Measurements from ENCODE around the gene ZNF30. TPM values are rescaled to one million over a fixed set of nuclear protein-coding genes. Genes with fewer than 3 reads are reported as not detected.
"Not testable (repeated sequence)": the region's sequence is repeated elsewhere in the genome, so short reads cannot be mapped to it uniquely, and the experiment has no call there.

Gene ZNF30
- total RNA-seq, 1 donor from 2014 or later, result 10.3 TPM

DNA sequence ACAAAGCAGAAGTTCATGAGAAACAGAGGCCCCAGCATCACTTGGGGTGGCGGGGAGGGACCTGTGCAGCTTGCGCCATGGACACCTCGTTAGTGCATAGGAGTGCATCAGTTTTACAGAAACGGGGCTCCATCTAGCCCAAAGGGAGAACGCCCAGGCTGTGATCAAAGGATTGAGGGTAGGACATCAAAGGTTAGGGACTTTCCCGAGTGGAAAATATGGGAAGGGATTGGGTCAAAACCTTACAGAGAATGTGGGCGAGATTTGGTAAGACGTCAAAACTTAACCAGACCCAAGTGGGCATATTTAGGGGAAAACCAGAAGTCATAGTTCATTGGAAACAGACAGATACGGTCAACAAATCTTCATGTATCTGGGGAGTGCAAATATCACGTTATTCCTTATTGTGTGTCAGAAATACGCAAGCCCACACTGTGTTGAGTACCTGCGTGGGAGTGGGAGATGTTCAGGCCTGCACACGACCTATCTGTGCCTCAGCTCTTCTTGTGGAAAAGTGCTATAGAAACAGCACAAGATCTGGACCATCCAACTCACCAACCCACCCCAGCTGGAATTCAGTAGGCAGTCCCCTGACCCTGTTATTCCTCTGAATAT lies 64.0 kb downstream of the ZNF30 start:
- Histone ChIP-seq H3K4me2 (no peak overlapping the region), H2AFZ (replicated peaks) (no peak overlapping the region), H3K9me3 (ENCODE audit: low read depth) (no peaks in the 10 kb centered on the region), H3F3A (ENCODE audit: low read depth) (no peaks in the 10 kb centered on the region), H4K20me1 (ENCODE audit: low read depth) (no peaks in the 10 kb centered on the region), H3K27me3 (no peaks in the 10 kb centered on the region), H3K79me2 (ENCODE audit: low read depth) (no peaks in the 10 kb centered on the region), H3K9ac (no peak overlapping the region), H3K4me3 (no peak overlapping the region), H3K27ac (no peak overlapping the region), H3K4me1 (peaks cover 2% of the 10 kb centered on the region), H3K36me3 (no peaks in the 10 kb centered on the region)
- Mint-ChIP-seq H3K36me3 (no peaks in the 10 kb centered on the region), H3K27me3 (ENCODE audit: insufficient read depth, low read depth) (peaks cover 4% of the 10 kb centered on the region), H3K9me3 (peaks cover 8% of the 10 kb centered on the region), H3K4me1 (no peaks in the 10 kb centered on the region), H3K27ac (no peak overlapping the region), H3K4me3 (no peak overlapping the region)
- TF ChIP-seq EZH2phosphoT487 (IDR thresholded peaks at IDR 0.05), result no peak
- DNase-seq (ENCODE audit: low spot score), result no peak

GRCh38 chr19:34991542-34992333 lies 65.0 kb downstream of the ZNF30 start:
- DNase-seq (ENCODE audit: low spot score), result no peak
- Histone ChIP-seq H3K36me3 (no peaks in the 10 kb centered on the region), H3F3A (ENCODE audit: low read depth) (no peaks in the 10 kb centered on the region), H3K9ac (no peak overlapping the region), H3K27me3 (no peaks in the 10 kb centered on the region), H4K20me1 (ENCODE audit: low read depth) (no peaks in the 10 kb centered on the region), H3K4me3 (no peak overlapping the region), H3K4me2 (no peak overlapping the region), H3K4me1 (no peaks in the 10 kb centered on the region), H3K9me3 (ENCODE audit: low read depth) (no peaks in the 10 kb centered on the region), H3K27ac (no peak overlapping the region), H3K79me2 (ENCODE audit: low read depth) (no peaks in the 10 kb centered on the region), H2AFZ (replicated peaks) (no peak overlapping the region)
- Mint-ChIP-seq H3K4me1 (no peaks in the 10 kb centered on the region), H3K9me3 (peaks cover 9% of the 10 kb centered on the region), H3K27me3 (ENCODE audit: insufficient read depth, low read depth) (peaks cover 7% of the 10 kb centered on the region), H3K4me3 (no peak overlapping the region), H3K36me3 (no peaks in the 10 kb centered on the region), H3K27ac (no peak overlapping the region)
- TF ChIP-seq, protein P1, sequence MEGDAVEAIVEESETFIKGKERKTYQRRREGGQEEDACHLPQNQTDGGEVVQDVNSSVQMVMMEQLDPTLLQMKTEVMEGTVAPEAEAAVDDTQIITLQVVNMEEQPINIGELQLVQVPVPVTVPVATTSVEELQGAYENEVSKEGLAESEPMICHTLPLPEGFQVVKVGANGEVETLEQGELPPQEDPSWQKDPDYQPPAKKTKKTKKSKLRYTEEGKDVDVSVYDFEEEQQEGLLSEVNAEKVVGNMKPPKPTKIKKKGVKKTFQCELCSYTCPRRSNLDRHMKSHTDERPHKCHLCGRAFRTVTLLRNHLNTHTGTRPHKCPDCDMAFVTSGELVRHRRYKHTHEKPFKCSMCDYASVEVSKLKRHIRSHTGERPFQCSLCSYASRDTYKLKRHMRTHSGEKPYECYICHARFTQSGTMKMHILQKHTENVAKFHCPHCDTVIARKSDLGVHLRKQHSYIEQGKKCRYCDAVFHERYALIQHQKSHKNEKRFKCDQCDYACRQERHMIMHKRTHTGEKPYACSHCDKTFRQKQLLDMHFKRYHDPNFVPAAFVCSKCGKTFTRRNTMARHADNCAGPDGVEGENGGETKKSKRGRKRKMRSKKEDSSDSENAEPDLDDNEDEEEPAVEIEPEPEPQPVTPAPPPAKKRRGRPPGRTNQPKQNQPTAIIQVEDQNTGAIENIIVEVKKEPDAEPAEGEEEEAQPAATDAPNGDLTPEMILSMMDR (IDR thresholded peaks at IDR 0.05), result no peak
- no peak for TF ChIP-seq EZH2phosphoT487 (IDR thresholded peaks at IDR 0.05)
- TF ChIP-seq EZH2 (IDR thresholded peaks at IDR 0.05), result no peak

DNA sequence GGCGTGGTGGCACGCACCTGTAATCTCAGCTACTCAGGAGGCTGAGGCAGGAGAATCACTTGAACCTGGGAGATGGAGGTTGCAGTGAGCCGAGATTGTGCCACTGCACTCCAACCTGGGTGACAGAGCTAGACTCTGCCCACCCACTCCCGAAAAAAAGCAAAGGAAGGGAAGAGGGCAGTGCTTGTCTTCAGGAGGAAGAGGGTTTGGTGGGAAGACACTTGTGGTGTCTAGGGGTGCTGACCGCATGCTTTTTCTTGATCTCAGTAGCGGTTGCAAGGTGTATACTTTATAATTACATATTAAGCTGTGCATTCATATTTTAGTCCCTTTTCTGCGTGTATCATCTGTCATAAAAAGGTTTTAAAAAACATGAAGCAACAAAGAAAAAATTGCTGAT lies 65.9 kb downstream of the ZNF30 start:
- H3K36me3 ChIP-seq; H3K9me3 Mint-ChIP-seq; H3K4me3 Mint-ChIP-seq; H4K20me1 ChIP-seq (ENCODE audit: low read depth); H3K9me3 ChIP-seq (ENCODE audit: low read depth); H3K9ac ChIP-seq; H3K4me1 ChIP-seq; H3K36me3 Mint-ChIP-seq; H3K27me3 ChIP-seq; H3K4me2 ChIP-seq; H3K27me3 Mint-ChIP-seq (ENCODE audit: insufficient read depth, low read depth); H2AFZ ChIP-seq (replicated peaks); H3K27ac Mint-ChIP-seq; DNase-seq (ENCODE audit: low spot score); H3K4me3 ChIP-seq; H3K4me1 Mint-ChIP-seq; H3K27ac ChIP-seq; H3F3A ChIP-seq (ENCODE audit: low read depth); H3K79me2 ChIP-seq (ENCODE audit: low read depth): not testable (repeated sequence)

GRCh38 chr19:34994286-34994642 lies 67.6 kb downstream of the ZNF30 start:
- H4K20me1 ChIP-seq (ENCODE audit: low read depth), result no peaks in the 10 kb centered on the region
- Mint-ChIP-seq H3K27ac (no peak overlapping the region), H3K9me3 (peaks cover 9% of the 10 kb centered on the region), H3K4me3 (peak overlapping the region; percentile 6), H3K36me3 (no peaks in the 10 kb centered on the region), H3K4me1 (peaks cover 12% of the 10 kb centered on the region), H3K27me3 (ENCODE audit: insufficient read depth, low read depth) (peaks cover 7% of the 10 kb centered on the region)
- no peak overlapping the region for H3K9ac ChIP-seq
- DNase-seq (ENCODE audit: low spot score), result no peak
- no peak for TF ChIP-seq EZH2 (IDR thresholded peaks at IDR 0.05)
- no peak for TF ChIP-seq EZH2phosphoT487 (IDR thresholded peaks at IDR 0.05)
- TF ChIP-seq, protein P1 (IDR thresholded peaks at IDR 0.05), result no peak
- no peak overlapping the region for H3K4me3 ChIP-seq
- H3K36me3 ChIP-seq, result no peaks in the 10 kb centered on the region
- H3F3A ChIP-seq (ENCODE audit: low read depth), result peaks cover 5% of the 10 kb centered on the region
- no peak overlapping the region for H3K4me2 ChIP-seq
- no peak overlapping the region for H3K27ac ChIP-seq
- no peaks in the 10 kb centered on the region for H3K79me2 ChIP-seq (ENCODE audit: low read depth)
- no peaks in the 10 kb centered on the region for H3K27me3 ChIP-seq
- no peaks in the 10 kb centered on the region for H3K9me3 ChIP-seq (ENCODE audit: low read depth)
- no peak overlapping the region for H2AFZ ChIP-seq (replicated peaks)
- H3K4me1 ChIP-seq, result peaks cover 6% of the 10 kb centered on the region

Other genes starting within 250 kb of the ZNF30 start
- gene SCGB2B2, start 249.7 kb upstream of the ZNF30 start, total RNA-seq (ENCODE audit: low replicate concordance), result 0.03 TPM in 1 of 2 replicates, not detected in the other
- 50.9 and 74.5 TPM in 2 replicates for gene ZNF302, start 249.2 kb upstream of the ZNF30 start, total RNA-seq (ENCODE audit: low replicate concordance)
- gene ZNF181, start 192.7 kb upstream of the ZNF30 start, total RNA-seq (ENCODE audit: low replicate concordance), result 20.2 and 21.7 TPM in 2 replicates
- 7.6 and 12.7 TPM in 2 replicates for gene ZNF599, start 153.7 kb upstream of the ZNF30 start, total RNA-seq (ENCODE audit: low replicate concordance)
- 7.0 and 8.7 TPM in 2 replicates for gene ZNF792, start 37.3 kb downstream of the ZNF30 start, total RNA-seq (ENCODE audit: low replicate concordance)
- gene GRAMD1A, start 73.4 kb downstream of the ZNF30 start, total RNA-seq (ENCODE audit: low replicate concordance), result 27.2 and 51.0 TPM in 2 replicates
- 2.2 and 3.9 TPM in 2 replicates for gene SCN1B, start 103.6 kb downstream of the ZNF30 start, total RNA-seq (ENCODE audit: low replicate concordance)
- gene HPN, start 114.8 kb downstream of the ZNF30 start, total RNA-seq (ENCODE audit: low replicate concordance), result 0.30 and 2.2 TPM in 2 replicates
- gene FXYD3, start 188.9 kb downstream of the ZNF30 start, total RNA-seq (ENCODE audit: low replicate concordance), result not detected in 2 replicates
- gene LGI4, start 208.2 kb downstream of the ZNF30 start, total RNA-seq (ENCODE audit: low replicate concordance), result 0.81 TPM in 1 of 2 replicates, not detected in the other
- 0.46 TPM in 1 of 2 replicates, not detected in the other for gene FXYD1, start 211.9 kb downstream of the ZNF30 start, total RNA-seq (ENCODE audit: low replicate concordance)
- 0.13 and 0.56 TPM in 2 replicates for gene FXYD7, start 216.4 kb downstream of the ZNF30 start, total RNA-seq (ENCODE audit: low replicate concordance)
- 7.8 and 11.6 TPM in 2 replicates for gene FXYD5, start 227.8 kb downstream of the ZNF30 start, total RNA-seq (ENCODE audit: low replicate concordance)

All from neural progenitor cell (in vitro differentiated cells).